Glutamatergic neuron (in vitro differentiated cells): ENCODE data around the gene IFI27L1. TPM values are rescaled to one million over a fixed set of nuclear protein-coding genes. Genes with fewer than 3 reads are reported as not detected.

Source experiments
- DNase-seq: peaks from one replicate; pipeline ENCODE4 v3.0.0; 2022
- H3K27ac Mint-ChIP-seq: one replicate; pipeline ENCODE4 v1.8.0; 2020; ENCODE audit warnings: mild to moderate bottlenecking, mixed read lengths, inconsistent platforms; ENCODE audit not compliant: unreplicated experiment
- H3K27me3 Mint-ChIP-seq: one replicate; pipeline ENCODE4 v1.8.0; 2020; ENCODE audit warnings: mild to moderate bottlenecking, moderate library complexity, mixed read lengths, inconsistent platforms; ENCODE audit not compliant: unreplicated experiment
- H3K36me3 Mint-ChIP-seq: one replicate; pipeline ENCODE4 v1.8.0; 2020; ENCODE audit warnings: mild to moderate bottlenecking, mixed read lengths, inconsistent platforms; ENCODE audit not compliant: unreplicated experiment
- H3K4me1 Mint-ChIP-seq: one replicate; pipeline ENCODE4 v1.8.0; 2020; ENCODE audit warnings: mild to moderate bottlenecking, low read depth, mixed read lengths, inconsistent platforms; ENCODE audit not compliant: unreplicated experiment
- H3K4me3 Mint-ChIP-seq: one replicate; pipeline ENCODE4 v1.8.0; 2020; ENCODE audit warnings: mild to moderate bottlenecking, mixed read lengths, inconsistent platforms; ENCODE audit not compliant: unreplicated experiment
- H3K9me3 Mint-ChIP-seq: one replicate; pipeline ENCODE4 v1.8.0; 2020; ENCODE audit warnings: mild to moderate bottlenecking, moderate library complexity, mixed read lengths, inconsistent platforms; ENCODE audit not compliant: unreplicated experiment
- CTCF ChIP-seq: fragments of 200-600 bp; sonication (generic); IDR thresholded peaks from one replicate; pipeline ENCODE4 v1.5.0; 2021; ENCODE audit not compliant: partially characterized antibody, unreplicated experiment
- total RNA-seq: library from RNA; stranded (reverse); fragmentation: NEBNext Ultra II Directional; extraction: Animal tissue kit (Norgen Biotek cat#: 25700); gene quantifications from one replicate; pipeline ENCODE4 v1.2.1, GENCODE V29; 2021; ENCODE audit not compliant: unreplicated experiment

Gene IFI27L1
- total RNA-seq, 1 donor from 2014 or later, result 45.7 TPM

- Mint-ChIP-seq H3K27ac (no peak overlapping the region), H3K27me3 (no peaks in the 10 kb centered on the region), H3K4me1 (peaks cover 1% of the 10 kb centered on the region), H3K36me3 (peaks cover 12% of the 10 kb centered on the region), H3K4me3 (no peak overlapping the region), H3K9me3 (peaks cover 2% of the 10 kb centered on the region)
- no peak for TF ChIP-seq CTCF
- DNase-seq, result no peak
Measured at GRCh38 chr14:94138251-94138650, 57.1 kb downstream of the IFI27L1 start.

- Mint-ChIP-seq H3K9me3 (peaks cover 2% of the 10 kb centered on the region), H3K36me3 (peaks cover 12% of the 10 kb centered on the region), H3K27me3 (no peaks in the 10 kb centered on the region), H3K4me1 (peaks cover 1% of the 10 kb centered on the region), H3K27ac (no peak overlapping the region), H3K4me3 (no peak overlapping the region)
- DNase-seq, result no peak
- TF ChIP-seq CTCF, result no peak
Measured at GRCh38 chr14:94139006-94139405, 57.9 kb downstream of the IFI27L1 start.

GRCh38 chr14:94139421-94139820 is 58.3 kb downstream of the IFI27L1 start:
- peaks cover 2% of the 10 kb centered on the region for H3K4me1 Mint-ChIP-seq
- no peak overlapping the region for H3K4me3 Mint-ChIP-seq
- no peak for DNase-seq
- H3K27me3 Mint-ChIP-seq, result no peaks in the 10 kb centered on the region
- peaks cover 3% of the 10 kb centered on the region for H3K9me3 Mint-ChIP-seq
- peaks cover 12% of the 10 kb centered on the region for H3K36me3 Mint-ChIP-seq
- no peak overlapping the region for H3K27ac Mint-ChIP-seq
- no peak for TF ChIP-seq CTCF

- peaks cover 4% of the 10 kb centered on the region for H3K9me3 Mint-ChIP-seq
- no peaks in the 10 kb centered on the region for H3K27me3 Mint-ChIP-seq
- peaks cover 7% of the 10 kb centered on the region for H3K4me1 Mint-ChIP-seq
- TF ChIP-seq CTCF, result no peak
- H3K4me3 Mint-ChIP-seq, result no peak overlapping the region
- no peak for DNase-seq
- H3K36me3 Mint-ChIP-seq, result no peaks in the 10 kb centered on the region
- no peak overlapping the region for H3K27ac Mint-ChIP-seq
Measured at GRCh38 chr14:94142247-94142646, 61.1 kb downstream of the IFI27L1 start.

GRCh38 chr14:94142836-94143235 is 61.7 kb downstream of the IFI27L1 start:
- Mint-ChIP-seq H3K27me3 (no peaks in the 10 kb centered on the region), H3K4me1 (peaks cover 7% of the 10 kb centered on the region), H3K36me3 (no peaks in the 10 kb centered on the region), H3K9me3 (peaks cover 4% of the 10 kb centered on the region), H3K27ac (no peak overlapping the region), H3K4me3 (no peak overlapping the region)
- DNase-seq, result no peak
- TF ChIP-seq CTCF, result no peak
